GM19328 (cell line): ENCODE results near the gene SOAT2.

Source experiments
- ATAC-seq: cut with Tn5 transposase; IDR thresholded peaks from one replicate; pipeline ENCODE4 v1.9.1; 2021; ENCODE audit warnings: mild to moderate bottlenecking, moderate library complexity; ENCODE audit not compliant: unreplicated experiment

The SOAT2 gene

DNA sequence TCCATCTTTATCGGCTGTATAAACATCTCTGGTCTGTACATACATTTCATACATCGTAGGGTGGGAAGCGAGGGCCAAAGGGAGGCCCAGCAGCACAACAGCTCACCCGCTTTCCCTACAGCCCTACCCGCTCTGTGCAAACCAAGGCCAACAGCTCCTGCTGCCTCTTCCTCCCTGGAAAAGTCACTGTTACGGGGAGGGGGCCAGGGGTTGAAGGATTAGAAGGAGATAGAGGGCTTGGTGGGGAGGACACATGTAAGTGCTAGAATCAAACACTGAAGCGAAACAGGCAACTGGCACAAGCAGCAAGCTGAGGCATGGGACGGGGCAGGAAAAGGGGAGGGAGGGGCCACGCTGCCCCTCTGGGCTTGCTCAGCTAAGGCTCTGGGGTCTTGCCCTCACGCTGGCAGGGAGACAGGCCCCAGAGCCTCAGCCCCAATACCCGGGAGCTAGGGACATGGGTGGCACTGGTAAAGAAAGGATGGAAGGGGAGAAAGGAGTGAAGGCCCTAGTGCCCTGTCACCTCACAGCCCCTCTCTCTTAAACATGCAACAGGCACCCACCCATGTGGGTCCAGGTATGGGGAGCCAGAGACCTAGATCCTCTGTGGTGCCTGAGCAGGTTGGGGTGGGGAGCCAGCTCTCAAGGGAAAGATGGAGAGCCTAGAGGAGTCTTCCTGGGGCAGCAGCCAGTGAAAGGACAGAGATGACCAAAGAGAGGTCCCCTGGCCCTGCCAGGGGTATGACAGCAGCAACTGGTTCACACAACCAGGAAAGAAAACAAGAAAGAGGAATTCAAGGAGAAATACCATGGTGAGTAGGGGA, 38.5 kb upstream of the SOAT2 start:
- no peak for ATAC-seq

DNA sequence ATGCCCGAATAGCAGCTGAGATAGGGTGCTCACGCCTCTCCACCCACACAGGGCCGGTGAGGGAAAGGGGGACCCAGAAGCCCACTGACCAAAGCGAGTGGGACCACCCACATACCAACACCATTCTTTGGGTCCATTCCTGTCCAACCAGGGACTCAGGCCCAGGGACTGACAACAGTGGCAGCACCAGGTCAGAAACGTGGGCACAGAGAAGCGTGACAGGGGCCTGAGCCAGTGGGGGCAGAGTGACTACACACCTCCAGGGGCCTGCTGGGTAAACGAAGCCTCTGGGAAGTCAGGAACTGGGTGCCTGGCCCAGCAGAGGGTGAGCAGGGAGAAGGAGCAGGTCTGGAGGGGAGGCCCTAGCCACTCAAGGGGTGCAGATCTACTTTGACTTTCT, 37.8 kb upstream of the SOAT2 start:
- ATAC-seq: no peak

DNA sequence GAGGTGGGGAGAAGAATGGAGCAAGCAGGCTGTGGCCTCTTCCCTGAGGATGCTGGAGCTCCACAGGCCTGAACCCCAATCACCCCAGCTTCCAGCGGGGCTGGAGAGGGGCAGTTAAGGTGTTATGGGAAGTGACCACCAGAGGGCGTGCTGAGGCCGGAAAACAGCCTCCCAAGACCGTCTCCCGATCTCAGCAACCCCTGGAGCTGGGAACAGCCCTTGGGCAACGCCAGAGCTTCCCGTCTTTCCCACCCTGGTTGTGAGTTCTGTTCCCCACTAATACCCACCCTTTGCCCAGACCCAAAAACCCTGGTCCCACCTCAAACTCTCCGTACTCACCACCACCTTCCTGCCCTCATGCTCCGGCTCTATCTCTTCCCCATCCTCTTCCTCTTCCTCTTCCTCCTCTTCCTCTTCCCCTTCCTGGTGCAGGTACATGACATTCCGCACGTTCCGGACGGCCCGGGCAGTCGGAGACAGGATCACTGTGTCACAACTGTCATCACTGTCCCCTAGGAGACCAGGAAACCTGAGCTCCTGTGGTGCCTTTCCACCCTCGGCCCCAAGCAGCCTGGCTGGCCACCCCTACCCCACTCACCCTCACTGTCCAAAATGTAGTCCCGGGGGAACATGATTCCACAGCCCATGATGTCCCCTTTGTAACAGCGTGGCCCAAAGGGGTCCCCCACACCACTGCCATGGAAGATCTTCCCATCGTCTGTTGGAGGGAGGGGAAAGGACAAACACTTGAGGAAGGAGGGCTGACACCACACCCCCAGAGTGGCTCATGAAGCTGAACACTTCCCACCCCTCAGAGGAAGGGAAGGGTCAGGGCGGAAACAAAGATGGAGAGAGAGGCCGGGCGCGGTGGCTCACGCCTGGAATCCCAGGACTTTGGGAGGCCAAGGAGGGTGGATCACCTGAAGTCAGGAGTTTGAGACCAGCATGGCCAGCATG, 37.0 kb upstream of the SOAT2 start:
- no peak for ATAC-seq

DNA sequence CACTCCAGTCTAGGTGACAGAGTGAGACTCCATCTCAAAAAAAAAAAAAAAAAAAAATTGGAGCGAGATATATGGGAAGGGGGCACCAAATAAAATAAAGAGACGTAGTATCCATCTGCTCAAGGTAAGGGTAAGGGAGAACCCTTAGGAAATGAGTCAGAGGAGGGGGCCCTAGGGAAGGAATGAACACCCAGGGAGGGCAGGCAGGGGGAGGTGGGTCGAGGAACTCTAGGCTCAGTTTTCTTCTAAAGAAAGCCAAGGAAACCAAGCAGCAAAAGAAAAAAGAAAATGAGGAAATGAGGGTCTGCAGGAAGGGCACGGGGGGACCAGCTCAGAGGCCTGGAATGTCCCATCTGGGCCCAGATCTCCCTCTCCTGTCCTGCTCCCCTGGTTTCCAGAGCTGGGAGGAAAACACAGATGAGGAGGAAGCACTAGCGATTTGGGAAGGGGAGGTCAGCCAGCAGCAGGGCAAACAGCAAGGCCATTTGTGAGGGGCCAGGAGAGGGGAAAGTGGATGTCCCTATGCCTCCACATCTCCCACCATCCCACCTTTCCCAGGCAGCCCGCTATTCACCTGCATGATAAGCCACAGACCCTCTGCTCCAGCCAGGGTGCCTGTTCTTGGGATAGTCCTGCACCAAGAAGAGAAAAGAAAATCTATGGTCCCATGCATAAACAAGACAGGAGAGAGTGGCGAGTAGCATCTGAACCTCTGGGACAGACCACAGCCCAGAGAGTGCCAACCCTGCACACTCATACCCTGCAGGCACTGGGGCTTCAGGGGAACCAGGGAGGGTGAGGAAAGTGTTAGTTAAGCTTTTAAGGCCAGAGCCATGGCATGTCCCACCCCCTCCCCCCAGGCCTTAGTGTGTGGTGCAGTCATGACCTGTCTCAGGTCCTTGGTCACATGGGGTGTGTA, 36.0 kb upstream of the SOAT2 start:
- ATAC-seq: no peak

DNA sequence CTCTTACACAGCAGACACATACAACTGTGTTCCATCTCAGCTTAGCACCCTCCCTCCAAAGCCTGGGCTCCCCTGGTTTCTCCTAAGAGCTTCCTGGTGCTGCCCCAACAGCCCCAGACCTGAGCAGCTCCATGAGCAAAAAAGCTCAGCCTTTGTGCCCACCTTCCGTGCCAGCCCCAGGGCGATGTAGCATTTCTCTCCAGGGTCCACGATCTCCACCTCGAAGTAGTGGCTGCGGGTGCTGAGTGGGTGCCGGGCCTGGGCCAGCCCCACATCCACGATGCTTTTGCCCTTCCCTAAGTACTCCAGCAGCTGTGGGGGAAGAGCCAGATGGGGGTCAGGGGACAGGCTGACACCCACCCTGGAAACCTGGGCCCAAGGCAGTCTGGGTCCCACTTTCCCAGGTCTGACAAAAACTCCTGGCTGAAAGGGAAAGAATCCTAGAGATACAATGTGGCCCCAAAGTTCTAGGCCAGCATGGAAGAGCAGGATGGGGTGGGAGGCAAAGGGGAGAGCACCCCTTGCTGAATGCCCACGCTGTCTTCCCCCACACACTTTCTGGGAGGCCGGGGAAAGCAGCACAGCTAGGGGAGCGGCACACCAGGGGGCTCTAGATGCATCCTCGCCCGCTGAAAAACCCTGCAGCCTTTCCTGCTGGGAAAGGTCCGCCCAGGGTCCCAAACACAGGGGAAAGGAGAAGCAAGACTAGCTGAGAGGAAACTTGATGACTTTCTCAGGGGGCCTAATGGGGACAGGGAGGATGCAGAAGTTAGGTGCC, 35.1 kb upstream of the SOAT2 start:
- ATAC-seq: no peak

DNA sequence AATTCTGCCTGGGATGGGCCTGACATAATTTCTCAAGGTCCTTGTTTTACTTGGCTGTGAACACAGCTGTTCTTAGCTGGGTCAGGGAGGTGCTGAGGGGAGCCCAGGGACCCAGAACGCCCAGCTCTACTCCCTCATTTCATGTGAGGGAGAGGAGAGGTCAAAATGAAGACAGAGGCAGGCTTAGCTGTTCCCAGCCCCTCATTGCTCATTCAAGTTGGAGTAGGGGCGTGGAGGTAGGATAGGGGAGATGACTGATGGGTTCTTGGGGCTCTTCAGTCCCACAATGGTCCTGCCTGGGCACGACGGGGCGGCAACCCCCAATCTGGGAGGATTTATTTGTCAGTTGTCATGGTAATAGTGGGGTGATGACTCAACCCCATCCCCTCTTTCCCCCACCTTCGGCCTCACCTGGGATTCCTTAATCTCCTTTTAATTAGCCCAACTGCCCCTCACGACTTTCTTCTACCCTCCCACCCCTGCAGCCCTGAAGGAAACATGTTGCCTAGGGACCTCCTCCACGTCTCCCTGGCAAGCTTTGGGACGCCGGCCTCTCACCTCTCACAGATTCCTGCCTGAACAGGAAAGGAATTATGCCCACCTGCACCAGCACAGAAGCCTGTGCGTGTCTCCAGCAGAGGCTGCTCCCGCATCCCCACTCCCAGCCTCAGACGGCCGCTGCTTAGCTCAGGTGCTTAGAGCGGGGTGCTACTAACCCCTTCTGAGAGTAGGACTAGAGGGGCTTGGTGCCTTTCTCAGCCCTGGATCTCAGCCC, 34.3 kb upstream of the SOAT2 start:
- ATAC-seq: no peak

DNA sequence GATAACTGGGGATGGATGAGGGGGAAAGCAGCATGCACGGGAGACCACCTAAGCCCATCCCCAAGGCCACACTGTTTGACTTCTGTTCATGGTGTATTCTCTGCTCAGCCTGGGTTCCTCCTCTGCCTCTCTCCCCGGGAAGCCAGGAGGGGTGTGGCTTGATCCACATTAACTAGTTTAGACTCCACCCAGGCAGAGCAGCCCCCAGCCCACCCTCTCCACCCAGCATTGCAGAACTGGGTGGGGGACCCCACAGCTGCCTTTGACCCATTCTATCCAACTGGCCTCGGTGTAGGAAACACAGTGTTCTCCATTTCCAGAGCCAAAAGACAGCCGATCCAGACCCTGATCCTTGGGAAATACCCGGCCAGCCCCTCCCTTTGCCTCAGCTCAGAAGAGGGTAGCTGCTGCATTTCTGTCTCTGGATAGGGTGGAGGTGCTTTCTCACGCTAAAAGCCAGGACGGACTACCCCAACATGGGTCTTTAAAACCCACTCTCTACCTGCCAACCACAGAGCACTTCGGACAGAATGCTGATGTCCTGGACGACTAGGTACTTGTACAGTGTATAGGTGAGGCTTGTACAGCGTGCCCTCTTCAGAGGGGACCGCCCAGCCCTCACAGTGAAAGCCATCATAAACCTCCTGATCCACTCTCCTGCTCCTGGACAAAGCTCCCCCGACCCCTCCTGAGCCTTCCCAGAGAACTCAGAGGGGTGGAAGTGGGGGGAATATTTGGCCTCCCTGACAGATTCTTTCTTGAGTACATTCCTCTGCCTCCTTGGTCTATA, 33.5 kb upstream of the SOAT2 start:
- ATAC-seq: no peak

DNA sequence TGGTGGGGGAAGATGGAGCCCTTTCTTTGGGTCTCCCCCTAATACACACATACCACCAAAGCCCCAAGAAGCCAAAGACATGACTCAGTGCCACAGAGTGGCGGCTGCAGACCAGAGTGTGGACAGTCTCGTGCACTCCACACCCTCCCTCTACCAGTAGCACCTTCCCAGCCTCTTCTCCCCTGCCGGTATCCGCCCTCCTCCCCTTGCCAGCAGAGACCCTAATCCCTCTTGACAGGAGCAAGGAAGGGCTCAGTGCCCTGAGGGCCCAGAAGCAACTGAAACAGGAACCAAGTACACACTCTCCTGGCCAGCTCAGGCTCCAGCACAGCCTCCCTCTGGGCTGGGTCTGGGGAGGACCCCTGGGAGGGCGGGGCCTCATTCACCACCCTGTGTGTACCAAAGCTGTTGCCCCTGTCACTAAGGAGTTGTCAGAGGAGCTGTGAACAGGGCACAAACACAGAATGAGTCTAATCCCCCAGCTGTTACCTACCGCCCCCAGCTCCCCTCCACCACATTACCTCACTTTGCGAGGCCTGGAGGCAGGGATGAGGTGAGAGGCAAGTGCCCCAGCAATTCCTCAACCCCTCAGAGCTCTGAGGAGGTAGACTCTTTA, 32.3 kb upstream of the SOAT2 start:
- no peak for ATAC-seq

DNA sequence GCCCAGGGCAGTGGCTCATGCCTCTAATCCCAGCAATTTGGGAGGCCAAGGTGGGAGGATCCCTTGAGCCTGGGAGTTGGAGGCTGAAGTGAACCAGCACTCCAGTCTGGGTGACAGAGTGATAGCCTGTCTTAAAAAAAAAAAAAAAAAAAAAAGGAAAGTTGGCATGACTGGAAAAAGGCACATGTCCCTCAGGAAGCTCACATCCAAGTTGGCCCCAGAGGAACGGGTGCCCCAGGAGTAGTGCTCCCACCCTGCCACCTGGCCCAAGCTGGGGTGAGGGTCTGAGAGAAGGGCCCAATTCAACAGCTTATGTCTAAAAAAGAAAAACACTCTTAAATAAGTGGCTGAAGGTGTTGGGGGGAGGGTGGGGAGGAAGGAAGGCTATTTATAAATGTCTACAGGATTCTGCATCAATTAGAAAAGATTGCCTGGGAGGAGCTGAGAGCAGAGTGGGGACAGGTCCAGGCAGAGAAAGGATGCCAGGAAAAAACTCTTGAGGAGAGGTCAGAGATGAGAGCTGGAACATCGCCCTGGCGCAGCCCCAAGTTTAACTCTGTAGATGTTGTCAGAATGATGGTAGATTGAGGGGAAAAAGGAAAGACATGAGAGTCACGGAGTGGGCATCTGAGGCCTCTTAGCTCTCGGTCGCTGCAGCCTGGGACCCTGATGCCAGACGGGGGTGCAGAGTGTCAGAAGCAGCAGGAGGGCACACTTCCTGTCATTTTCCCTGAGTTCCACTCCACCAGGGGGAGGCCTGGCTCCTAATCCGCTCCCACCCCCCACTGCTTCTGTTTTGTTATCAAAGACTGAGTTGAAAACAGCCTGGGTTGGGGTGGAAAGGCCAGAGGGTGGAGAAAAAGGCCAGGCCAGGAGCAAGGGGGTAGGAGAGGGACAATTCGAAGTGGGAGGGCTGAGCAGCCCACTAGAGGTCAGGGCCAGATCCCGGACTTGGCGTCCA, 31.4 kb upstream of the SOAT2 start:
- no peak for ATAC-seq

DNA sequence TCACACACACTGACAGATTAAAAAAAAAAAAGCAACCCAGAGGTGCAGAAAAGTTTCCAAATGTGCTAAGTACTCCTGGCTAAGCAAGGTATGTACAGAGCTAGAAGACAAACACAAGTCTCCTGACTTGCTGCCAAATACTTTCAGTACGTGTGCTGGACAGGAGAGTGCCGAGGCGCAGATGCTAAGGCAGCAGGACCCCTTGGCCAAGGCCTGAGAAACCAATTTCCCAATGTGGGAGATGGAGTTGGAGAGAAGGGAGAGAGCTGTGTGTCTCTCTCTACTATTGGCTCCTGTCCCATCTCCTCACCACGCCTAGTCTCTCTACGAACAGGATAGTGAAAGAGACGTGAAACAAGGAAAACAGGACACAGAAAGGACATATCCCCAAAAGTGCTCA, 29.4 kb upstream of the SOAT2 start:
- no peak for ATAC-seq

DNA sequence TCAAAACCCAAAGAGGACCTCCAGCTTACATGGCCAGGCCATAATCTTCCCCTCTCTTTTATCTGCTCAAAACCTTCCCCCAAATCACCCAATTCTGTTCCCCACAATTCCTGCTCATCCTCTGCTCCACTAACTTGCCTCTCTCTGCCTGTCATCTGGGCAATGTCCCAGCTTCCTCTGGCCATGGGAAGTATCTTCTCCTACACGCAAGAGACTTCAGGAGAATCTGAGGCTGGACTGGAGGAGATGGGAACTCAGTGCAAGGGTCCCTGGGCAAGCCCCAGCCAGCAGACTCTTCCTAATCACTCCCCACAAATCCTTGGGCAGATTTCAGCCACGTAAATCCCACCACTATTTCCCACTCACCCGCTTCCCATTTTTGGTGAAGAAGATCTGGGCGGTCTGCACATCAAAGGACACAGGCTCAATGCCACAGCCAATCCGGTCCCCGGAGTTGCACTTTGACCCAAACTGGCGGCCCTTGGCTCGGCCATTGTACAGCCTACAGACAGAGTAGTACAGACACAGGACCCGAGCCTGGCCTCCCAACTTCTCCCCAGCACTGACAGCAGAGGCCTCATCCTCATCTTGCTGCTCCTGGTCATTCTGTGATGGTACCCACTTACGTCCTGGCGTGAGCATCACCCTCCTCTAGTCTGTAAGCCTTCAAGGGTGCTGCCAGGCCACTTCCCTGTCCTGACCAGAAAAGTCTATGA, 28.8 kb upstream of the SOAT2 start:
- ATAC-seq: no peak

DNA sequence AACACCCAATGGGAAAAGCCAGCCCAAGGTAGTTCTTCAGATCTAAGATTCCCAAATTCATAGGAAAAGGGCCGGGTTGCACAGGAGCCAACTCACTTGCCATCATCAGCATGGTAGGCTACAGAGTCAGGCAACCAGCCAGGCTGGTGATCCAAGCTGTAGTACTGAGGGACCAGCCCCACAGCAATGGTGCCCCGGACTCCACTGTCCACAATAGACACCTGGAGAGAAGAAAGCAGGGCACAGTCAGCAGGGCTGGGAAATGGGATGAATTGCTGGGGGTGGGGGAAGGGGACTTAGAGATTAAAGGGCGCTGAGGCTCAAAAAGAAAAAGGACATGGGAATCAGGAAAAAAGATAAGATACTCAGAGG, 28.3 kb upstream of the SOAT2 start:
- ATAC-seq: no peak

DNA sequence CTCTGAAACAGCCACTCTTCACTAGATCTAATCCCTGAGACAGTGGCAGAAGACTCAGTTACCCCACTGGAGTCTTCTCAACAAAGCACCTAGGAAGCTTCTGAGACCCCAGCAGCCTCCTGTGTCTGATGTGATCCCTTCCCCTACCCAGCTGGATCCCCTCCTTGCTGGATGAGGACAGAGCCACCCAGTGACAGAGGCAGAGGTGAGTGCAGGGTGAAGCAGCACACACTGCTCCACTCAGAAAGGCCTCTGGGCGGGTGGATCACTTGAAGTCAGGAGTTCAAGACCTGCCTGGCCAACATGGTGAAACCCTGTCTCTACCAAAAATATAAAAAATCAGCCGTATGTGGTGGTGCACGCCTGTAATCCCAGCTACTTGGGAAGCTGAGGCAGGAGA, 26.8 kb upstream of the SOAT2 start:
- ATAC-seq: no peak

DNA sequence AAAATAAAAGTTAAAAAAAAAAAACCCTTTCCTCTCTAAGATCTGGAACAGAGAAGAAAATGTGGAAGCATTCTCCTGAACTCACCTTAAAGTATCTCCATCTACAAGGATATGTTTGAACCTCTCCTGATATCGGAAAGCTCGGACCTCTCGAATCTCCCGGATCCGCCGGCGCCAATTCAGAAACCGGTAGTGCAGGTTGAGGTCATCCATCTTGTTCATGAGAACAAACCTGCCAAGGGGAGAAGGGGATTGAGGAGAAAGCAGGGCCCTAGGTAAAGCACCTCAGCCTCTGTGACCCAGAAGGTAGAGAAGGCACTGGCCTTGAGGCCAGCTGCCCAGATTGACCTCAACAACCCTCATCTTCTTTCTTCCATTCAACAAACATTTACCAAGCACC, 26.3 kb upstream of the SOAT2 start:
- no peak for ATAC-seq

DNA sequence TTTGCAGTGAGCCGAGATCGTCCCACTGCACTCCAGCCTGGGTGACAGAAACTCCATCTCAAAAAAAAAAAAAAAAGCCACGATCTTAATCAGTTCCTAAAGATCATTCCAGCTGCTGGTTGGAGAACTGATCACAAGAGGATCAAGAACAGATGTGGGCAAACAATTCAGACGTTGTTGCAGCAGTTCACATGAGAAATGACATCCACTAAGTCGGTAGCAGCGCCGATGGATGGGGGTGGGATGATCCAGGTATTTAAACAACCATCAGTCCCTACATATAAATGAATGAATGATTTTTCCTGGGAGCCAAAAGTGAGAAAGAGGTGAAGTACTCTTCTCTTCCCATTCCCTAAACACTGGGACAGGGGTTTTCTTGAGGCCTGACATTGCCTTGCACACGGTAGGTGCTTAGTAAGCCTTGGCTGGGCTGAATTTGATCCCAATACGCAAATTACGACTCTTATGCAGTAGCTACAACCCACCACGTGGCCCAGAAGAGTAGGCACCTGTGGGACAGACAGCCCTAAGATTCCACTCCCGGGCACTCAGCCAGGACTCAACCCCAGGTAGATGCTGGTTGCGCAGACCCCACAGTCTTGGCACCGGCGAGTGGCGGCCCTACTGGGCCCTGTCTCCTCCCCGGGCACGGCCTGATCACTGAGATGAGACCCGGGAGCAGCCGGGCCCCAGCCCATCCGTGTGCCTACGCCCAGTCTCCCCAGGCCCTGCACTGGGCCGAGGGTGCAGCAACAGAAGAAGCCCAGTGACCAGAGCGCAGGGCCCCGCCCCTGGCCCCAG, 24.7 kb upstream of the SOAT2 start:
- no peak for ATAC-seq
